Measurements from ENCODE around the gene CTNNBL1. TPM values are rescaled to one million over a fixed set of nuclear protein-coding genes. Genes with fewer than 3 reads are reported as not detected.
"Not testable (repeated sequence)": the region's sequence is repeated elsewhere in the genome, so short reads cannot be mapped to it uniquely, and the experiment has no call there.

The CTNNBL1 gene
- total RNA-seq, 6 experiments from 2014 or later, result 16.3 to 41.8 (median 28.8) TPM

- Histone ChIP-seq H3K9me3 (no peaks in the 10 kb centered on the region), H3K4me1 (peaks cover 0 to 47% (median 15%) of the 10 kb centered on the region in 4 donors), H3K27ac (peak overlapping the region in 1 of 3 donors; percentile 33), H3K27me3 (no peaks in the 10 kb centered on the region), H3K36me3 (no peaks in the 10 kb centered on the region), H3K4me3 (no peak overlapping the region)
- ATAC-seq (peak; percentile 68 to 79 (median 75)), DNase-seq (peak in 1 of 3 donors; percentile 60)
- TF ChIP-seq CTCF (IDR thresholded peaks at IDR 0.05), result peak in 1 of 4 donors; percentile 5
- no peak for TF ChIP-seq POLR2A (IDR thresholded peaks at IDR 0.05)
- WGBS (ENCODE audit: insufficient coverage, low coverage, low lambda C conversion rate, missing lambda C conversion rate), result 16% methylated on average over 8 of the region's 9 CpGs
- intact Hi-C loops (cut with DNase I), result no loop called here
These were observed 18.4 kb downstream of the CTNNBL1 start for GRCh38 chr20:37711994-37712964.

GRCh38 chr20:37713396-37713795 is 19.6 kb downstream of the CTNNBL1 start:
- Histone ChIP-seq H3K9me3 (no peaks in the 10 kb centered on the region), H3K27ac (no peak overlapping the region), H3K27me3 (no peaks in the 10 kb centered on the region), H3K4me3 (no peak overlapping the region), H3K36me3 (no peaks in the 10 kb centered on the region), H3K4me1 (peaks cover 0 to 48% (median 15%) of the 10 kb centered on the region in 4 donors)
- DNase-seq, result no peak
- 85% methylated on average over 4 of the region's 4 CpGs for WGBS (ENCODE audit: insufficient coverage, low coverage, low lambda C conversion rate, missing lambda C conversion rate)
- no peak for TF ChIP-seq POLR2A (IDR thresholded peaks at IDR 0.05)
- no peak for TF ChIP-seq CTCF (IDR thresholded peaks at IDR 0.05)
- no peak for ATAC-seq
- intact Hi-C loops (cut with DNase I), result no loop called here

- TF ChIP-seq POLR2A (IDR thresholded peaks at IDR 0.05), result no peak
- TF ChIP-seq CTCF (IDR thresholded peaks at IDR 0.05), result no peak
- WGBS (ENCODE audit: insufficient coverage, low coverage, low lambda C conversion rate, missing lambda C conversion rate), result 52% methylated on average over 10 of the region's 10 CpGs
These were observed 21.3 kb downstream of the CTNNBL1 start for GRCh38 chr20:37714978-37715672.

GRCh38 chr20:37721751-37722150 is 27.9 kb downstream of the CTNNBL1 start:
- no peaks in the 10 kb centered on the region for H3K36me3 ChIP-seq
- no peak overlapping the region for H3K27ac ChIP-seq
- DNase-seq (no peak), ATAC-seq (no peak)
- H3K4me1 ChIP-seq, result peaks cover 0 to 44% (median 13%) of the 10 kb centered on the region in 4 donors
- H3K27me3 ChIP-seq, result no peaks in the 10 kb centered on the region
- intact Hi-C loops (cut with DNase I), result no loop called here
- no peak overlapping the region for H3K4me3 ChIP-seq
- no peaks in the 10 kb centered on the region for H3K9me3 ChIP-seq
- no peak for TF ChIP-seq CTCF (IDR thresholded peaks at IDR 0.05)
- TF ChIP-seq POLR2A (IDR thresholded peaks at IDR 0.05), result no peak
- no CpG with 5 or more reads among the region's 1 CpG for WGBS (ENCODE audit: insufficient coverage, low coverage, low lambda C conversion rate, missing lambda C conversion rate)

More at GRCh38 chr20:37714978-37715672, 21.3 kb downstream of the CTNNBL1 start:
- ATAC-seq (peak; percentile 32 to 71 (median 49)), DNase-seq (no peak)
- Histone ChIP-seq H3K4me3 (no peak overlapping the region), H3K9me3 (no peaks in the 10 kb centered on the region), H3K4me1 (peaks cover 0 to 48% (median 15%) of the 10 kb centered on the region in 4 donors), H3K27ac (no peak overlapping the region), H3K27me3 (no peaks in the 10 kb centered on the region), H3K36me3 (no peaks in the 10 kb centered on the region)
- intact Hi-C loops (cut with DNase I), result no loop called here

GRCh38 chr20:37722312-37722711 is 28.5 kb downstream of the CTNNBL1 start:
- H3K27me3 ChIP-seq; H3K27ac ChIP-seq; DNase-seq; H3K36me3 ChIP-seq; H3K9me3 ChIP-seq; H3K4me3 ChIP-seq; intact Hi-C loops (cut with DNase I); ATAC-seq: not testable (repeated sequence)
- WGBS (ENCODE audit: insufficient coverage, low coverage, low lambda C conversion rate, missing lambda C conversion rate), result 93% methylated on average over 4 of the region's 4 CpGs
- peaks cover 0 to 44% (median 15%) of the 10 kb centered on the region in 4 donors for H3K4me1 ChIP-seq
